C4-2B (cell line): ENCODE data around the gene SCN5A.

Experiments used
- H3K27ac ChIP-seq: fragments of 450-650 bp; 2 replicates; pipeline ENCODE4 v1.5.1; 2017
- ZFX ChIP-seq: fragments of 450-650 bp; IDR thresholded peaks from 2 replicates; pipeline ENCODE4 v1.6.1; 2017
- TF ChIP-seq, protein P1 (sequence below): fragments of 450-650 bp; conservative IDR thresholded peaks from 2 replicates; pipeline ENCODE4 v1.5.1; 2017; ENCODE audit warnings: mild to moderate bottlenecking

Gene SCN5A

DNA sequence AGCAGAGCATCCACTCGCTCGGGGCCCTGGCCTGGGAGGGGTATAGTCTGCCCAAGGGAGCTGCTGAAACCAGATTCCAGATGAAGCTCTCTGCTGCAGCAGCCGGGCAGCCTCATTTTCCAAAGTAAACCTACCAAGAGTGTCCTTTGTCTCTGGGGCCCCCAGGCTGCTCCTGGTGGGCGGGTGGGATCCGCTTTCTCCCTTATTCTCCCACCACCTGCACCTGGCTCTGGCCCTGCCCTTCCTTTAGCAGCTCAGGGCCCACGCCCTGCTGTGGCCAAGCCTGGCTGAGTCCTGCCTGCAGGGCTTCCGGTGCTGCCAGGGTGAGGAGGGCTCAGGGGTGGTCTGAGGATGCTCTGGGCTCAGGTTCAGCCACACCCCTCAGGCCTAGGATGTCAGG is 13.0 kb downstream of the SCN5A start:
- no peak overlapping the region for H3K27ac ChIP-seq
- TF ChIP-seq, protein P1, sequence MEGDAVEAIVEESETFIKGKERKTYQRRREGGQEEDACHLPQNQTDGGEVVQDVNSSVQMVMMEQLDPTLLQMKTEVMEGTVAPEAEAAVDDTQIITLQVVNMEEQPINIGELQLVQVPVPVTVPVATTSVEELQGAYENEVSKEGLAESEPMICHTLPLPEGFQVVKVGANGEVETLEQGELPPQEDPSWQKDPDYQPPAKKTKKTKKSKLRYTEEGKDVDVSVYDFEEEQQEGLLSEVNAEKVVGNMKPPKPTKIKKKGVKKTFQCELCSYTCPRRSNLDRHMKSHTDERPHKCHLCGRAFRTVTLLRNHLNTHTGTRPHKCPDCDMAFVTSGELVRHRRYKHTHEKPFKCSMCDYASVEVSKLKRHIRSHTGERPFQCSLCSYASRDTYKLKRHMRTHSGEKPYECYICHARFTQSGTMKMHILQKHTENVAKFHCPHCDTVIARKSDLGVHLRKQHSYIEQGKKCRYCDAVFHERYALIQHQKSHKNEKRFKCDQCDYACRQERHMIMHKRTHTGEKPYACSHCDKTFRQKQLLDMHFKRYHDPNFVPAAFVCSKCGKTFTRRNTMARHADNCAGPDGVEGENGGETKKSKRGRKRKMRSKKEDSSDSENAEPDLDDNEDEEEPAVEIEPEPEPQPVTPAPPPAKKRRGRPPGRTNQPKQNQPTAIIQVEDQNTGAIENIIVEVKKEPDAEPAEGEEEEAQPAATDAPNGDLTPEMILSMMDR: no peak
- no peak for TF ChIP-seq ZFX

DNA sequence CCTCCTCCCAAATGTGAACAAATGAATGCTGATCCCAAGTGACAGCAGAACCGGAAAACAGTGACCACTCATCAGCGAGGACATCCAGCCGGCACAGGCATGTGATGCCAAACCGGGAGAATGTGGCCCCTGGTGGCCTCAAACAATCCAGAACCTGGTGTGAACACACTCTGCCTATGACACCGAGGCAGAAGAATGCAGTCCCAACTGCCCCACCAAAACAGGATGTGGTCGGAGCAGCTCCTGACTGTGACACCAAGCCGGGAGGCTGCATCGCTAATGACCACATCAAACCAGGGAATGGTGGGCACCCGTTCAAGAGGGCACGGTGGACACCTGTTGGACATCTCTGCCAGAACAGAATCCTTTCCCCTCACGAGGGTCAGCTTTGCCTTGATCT is 15.4 kb downstream of the SCN5A start:
- TF ChIP-seq ZFX: no peak
- TF ChIP-seq, protein P1: no peak

DNA sequence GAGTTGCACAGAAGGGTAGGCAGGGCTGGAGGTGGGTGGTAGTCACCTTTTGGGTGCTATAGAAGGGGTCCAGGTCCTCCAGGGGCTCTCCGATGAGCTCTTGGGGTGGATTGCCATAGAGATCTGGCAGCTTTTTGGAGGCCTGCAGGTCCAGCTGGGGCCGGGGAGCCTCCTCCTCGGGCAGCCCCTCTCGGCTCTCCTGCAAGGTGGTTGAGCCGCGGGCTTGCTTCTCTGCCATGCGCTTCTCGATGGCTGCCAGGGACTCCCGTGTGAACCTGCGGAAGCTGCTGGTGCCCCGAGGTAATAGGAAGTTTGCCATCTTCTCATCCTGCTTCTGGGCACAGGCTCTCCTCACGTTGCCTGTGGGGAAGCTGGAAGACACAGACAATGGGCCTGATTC is 16.5 kb downstream of the SCN5A start:
- no peak overlapping the region for H3K27ac ChIP-seq
- TF ChIP-seq, protein P1: no peak
- no peak for TF ChIP-seq ZFX

More for the DNA sequence above, 15.4 kb downstream of the SCN5A start:
- H3K27ac ChIP-seq: no peak overlapping the region

DNA sequence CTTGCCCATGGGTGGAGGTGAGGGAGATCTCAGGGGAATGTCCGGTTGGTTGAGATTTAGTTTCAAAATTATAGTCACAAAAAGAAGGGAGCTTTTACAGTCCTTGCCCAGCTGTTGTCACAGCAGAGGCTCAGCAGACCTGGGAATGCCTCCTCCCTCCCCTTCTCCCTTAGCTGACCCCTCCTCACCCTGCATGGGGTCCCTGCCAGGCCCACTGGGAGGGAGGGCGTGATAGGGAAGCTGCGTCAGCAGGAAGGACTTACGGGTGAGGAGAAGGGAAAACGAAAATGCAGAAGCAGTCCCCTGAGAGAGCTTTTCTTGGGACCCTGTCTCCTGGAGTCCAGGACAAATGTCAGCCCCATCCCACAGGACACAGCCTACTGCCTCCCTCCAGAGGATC is 18.9 kb downstream of the SCN5A start:
- H3K27ac ChIP-seq: no peak overlapping the region
- no peak for TF ChIP-seq ZFX
- TF ChIP-seq, protein P1: no peak

DNA sequence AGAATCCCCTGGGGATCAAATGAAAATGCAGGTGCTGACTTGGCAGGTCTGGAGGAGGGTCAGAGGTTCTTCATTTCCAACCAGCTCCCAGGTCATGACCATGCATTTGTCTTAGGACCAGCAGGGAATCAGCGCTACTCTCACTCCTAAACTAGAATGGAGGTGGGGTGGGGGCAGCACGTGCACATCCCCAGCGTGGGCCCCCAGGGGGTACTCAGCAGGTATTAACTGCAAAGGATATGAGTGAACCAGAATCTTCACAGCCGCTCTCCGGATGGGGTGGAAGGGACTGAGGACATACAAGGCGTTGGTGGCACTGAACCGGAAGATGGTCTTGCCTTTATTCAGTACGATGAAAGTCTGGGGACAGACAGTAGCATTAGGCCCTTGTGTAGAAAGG is 19.4 kb downstream of the SCN5A start:
- TF ChIP-seq ZFX: no peak
- TF ChIP-seq, protein P1: no peak
- H3K27ac ChIP-seq: no peak overlapping the region

DNA sequence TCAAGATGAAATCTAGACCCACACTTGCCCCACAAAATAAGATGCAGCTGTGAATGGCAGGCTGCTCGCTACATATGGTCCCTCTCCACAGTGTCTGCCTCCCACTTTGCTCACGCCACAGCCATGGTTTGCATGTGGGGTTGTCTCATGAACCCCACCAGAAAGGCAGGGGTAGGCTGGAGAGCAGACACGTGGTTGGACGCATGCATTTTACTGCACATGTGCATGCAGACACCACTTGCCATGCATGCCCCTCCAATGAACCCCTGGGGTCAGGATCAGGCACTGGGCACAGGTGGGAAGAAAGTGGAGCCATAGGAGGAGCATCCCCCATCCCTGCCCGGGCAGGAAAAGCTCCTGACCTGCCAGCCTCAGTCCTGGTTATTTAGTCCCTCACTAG is 20.7 kb downstream of the SCN5A start:
- no peak overlapping the region for H3K27ac ChIP-seq
- TF ChIP-seq, protein P1: no peak
- no peak for TF ChIP-seq ZFX

DNA sequence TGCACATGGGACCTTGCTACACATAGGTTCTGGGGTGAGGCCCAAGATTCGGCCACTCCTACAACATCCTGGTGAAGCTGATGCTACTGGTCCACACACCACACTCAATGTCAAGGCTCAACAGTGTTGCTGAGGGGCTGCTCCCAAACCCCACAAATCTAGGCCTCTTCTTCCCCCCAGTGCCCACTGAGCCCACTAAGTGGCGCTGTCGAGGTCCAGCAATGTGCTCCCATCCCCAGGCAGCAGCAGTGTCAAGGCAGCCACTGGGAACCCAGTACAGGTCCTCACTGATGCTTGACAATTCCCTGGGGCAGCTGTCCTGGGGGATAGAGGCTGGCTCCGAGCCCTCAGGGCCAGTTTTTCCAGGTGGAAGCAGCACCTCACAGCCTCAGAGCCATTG is 21.5 kb downstream of the SCN5A start:
- TF ChIP-seq ZFX: no peak
- TF ChIP-seq, protein P1: no peak; the same call in 1 of the 2 replicates
- no peak overlapping the region for H3K27ac ChIP-seq
